Esophagus (tissue), 2 donors: Measurements from ENCODE around the gene MTUS2. TPM values are rescaled to one million over a fixed set of nuclear protein-coding genes. Genes with fewer than 3 reads are reported as not detected.
A peak's percentile ranks its signal among the peaks of the same experiment; 100 is the strongest.

ENCODE experiments used
- H3K27ac ChIP-seq, 2 donors: one replicate each; pipeline ENCODE4 v1.5.1; 2013; ENCODE audit warnings: low read depth in 2 of 2, mild to moderate bottlenecking in 2 of 2, inconsistent platforms in 1 of 2, low read length in 1 of 2, moderate library complexity in 1 of 2
- H3K27me3 ChIP-seq, 2 donors: one replicate each; pipeline ENCODE4 v1.6.1; 2013; ENCODE audit warnings: low read length in 2 of 2, control low read depth in 1 of 2, mild to moderate bottlenecking in 1 of 2; ENCODE audit not compliant: insufficient read depth in 2 of 2, control insufficient read depth in 1 of 2
- H3K36me3 ChIP-seq, 2 donors: one replicate each; pipeline ENCODE4 v1.6.1; 2013; ENCODE audit warnings: low read length in 1 of 2; ENCODE audit not compliant: control insufficient read depth in 2 of 2, insufficient read depth in 2 of 2
- H3K4me1 ChIP-seq, 2 donors: one replicate each; pipeline ENCODE4 v1.6.1; 2013; ENCODE audit warnings: low read length in 1 of 2; ENCODE audit not compliant: control insufficient read depth in 2 of 2, insufficient read depth in 2 of 2
- H3K4me3 ChIP-seq, 2 donors: one replicate each; pipeline ENCODE4 v1.5.1; 2013; ENCODE audit warnings: low read length in 2 of 2, mild to moderate bottlenecking in 2 of 2, low read depth in 1 of 2, moderate library complexity in 1 of 2
- H3K9me3 ChIP-seq, 2 donors: one replicate each; pipeline ENCODE4 v1.6.1; 2013; ENCODE audit warnings: mild to moderate bottlenecking in 2 of 2, low read depth in 1 of 2, low read length in 1 of 2, moderate library complexity in 1 of 2; ENCODE audit not compliant: control insufficient read depth in 2 of 2, insufficient read depth in 1 of 2
- WGBS, 2 donors: extraction: QIAGEN DNeasy Blood & Tissue Kit; methylation state at CpG; one replicate each; pipeline ENCODE4 v1.1.7; 2013; 5-methylcytosine and 5-hydroxymethylcytosine counted together
- polyA plus RNA-seq, 2 donors: library from polyadenylated mRNA; stranded (reverse); fragments of 200-250 nt; gene quantifications; one replicate each; pipeline ENCODE4 v1.2.3, GENCODE V29; 2013
- donor health status: healthy with polysubstance abuse.
- donor health status: Bipolar disorder and iron deficiency.

The MTUS2 gene
- polyA plus RNA-seq, 2 donors, result 0.20 to 0.33 TPM

DNA sequence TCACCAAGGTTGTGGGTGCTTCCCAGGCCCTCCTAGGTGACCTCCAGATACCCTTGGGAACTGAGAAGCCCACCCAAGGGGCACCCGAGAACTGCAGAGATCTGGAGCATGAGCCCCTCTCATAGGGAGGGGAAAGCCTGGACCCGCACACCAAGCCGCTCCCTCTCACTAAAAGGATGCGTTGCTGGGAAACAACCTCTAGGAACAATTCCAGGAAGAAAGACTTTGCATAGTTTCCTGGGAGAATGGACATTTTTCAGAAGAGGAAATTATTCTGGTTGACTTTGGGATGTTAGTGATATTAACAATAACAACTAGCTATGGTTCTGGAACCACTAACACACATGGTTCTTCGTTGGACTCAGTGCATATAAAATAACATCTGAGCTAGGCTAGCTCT lies 710.8 kb downstream of the MTUS2 start:
- Histone ChIP-seq H3K4me1 (peaks cover 0 to 1% of the 10 kb centered on the region in 2 donors), H3K9me3 (no peaks in the 10 kb centered on the region), H3K4me3 (no peak overlapping the region), H3K27me3 (no peaks in the 10 kb centered on the region), H3K36me3 (peaks cover 9 to 34% of the 10 kb centered on the region in 2 donors), H3K27ac (no peak overlapping the region)
- 76 to 78% methylated on average over 5 of the region's 5 CpGs for WGBS, 2 donors

- WGBS, 2 donors, result 56 to 77% methylated on average over 5 of the region's 5 CpGs
- no peaks in the 10 kb centered on the region for H3K9me3 ChIP-seq
- peaks cover 9 to 29% of the 10 kb centered on the region in 2 donors for H3K36me3 ChIP-seq
- H3K27ac ChIP-seq, result no peak overlapping the region
- H3K4me1 ChIP-seq, result peaks cover 0 to 2% of the 10 kb centered on the region in 2 donors
- H3K27me3 ChIP-seq, result no peaks in the 10 kb centered on the region
- H3K4me3 ChIP-seq, result no peak overlapping the region
Observed at GRCh38 chr13:29532116-29532515, 712.0 kb downstream of the MTUS2 start.

DNA sequence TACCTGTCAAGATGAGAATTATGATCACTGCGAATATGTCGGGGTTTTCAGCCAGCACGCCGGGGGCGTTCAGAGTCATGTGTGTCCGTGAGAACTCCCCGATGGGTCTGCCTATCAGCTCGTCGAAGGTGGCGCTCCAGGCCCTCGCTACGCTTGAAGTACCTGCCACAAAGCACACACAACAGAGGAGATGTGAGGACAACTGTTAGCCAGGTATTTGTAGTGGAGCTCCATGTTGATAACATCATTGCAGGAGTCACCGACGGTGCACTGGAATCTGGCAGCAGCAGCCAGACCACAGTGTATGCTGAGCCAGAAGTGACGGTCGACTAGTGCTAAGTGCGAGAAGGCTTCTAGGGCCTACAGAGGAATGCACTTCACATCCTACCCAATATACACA lies 712.7 kb downstream of the MTUS2 start:
- Histone ChIP-seq H3K4me3 (no peak overlapping the region), H3K9me3 (no peaks in the 10 kb centered on the region), H3K27me3 (no peaks in the 10 kb centered on the region), H3K4me1 (peaks cover 0 to 2% of the 10 kb centered on the region in 2 donors), H3K27ac (peak overlapping the region in 1 of 2 donors; percentile 15), H3K36me3 (peaks cover 9 to 24% of the 10 kb centered on the region in 2 donors)
- WGBS, 2 donors, result 56 to 73% methylated on average over 17 of the region's 17 CpGs

GRCh38 chr13:29534083-29534482 lies 713.9 kb downstream of the MTUS2 start:
- Histone ChIP-seq H3K9me3 (no peaks in the 10 kb centered on the region), H3K4me1 (peaks cover 0 to 7% of the 10 kb centered on the region in 2 donors), H3K4me3 (no peak overlapping the region), H3K27me3 (no peaks in the 10 kb centered on the region), H3K27ac (no peak overlapping the region), H3K36me3 (peaks cover 2 to 16% of the 10 kb centered on the region in 2 donors)
- 66 to 77% methylated on average over 4 of the region's 4 CpGs for WGBS, 2 donors

GRCh38 chr13:29535663-29536655 lies 715.8 kb downstream of the MTUS2 start:
- no peaks in the 10 kb centered on the region for H3K9me3 ChIP-seq
- H3K27me3 ChIP-seq, result no peaks in the 10 kb centered on the region
- peaks cover 0 to 9% of the 10 kb centered on the region in 2 donors for H3K4me1 ChIP-seq
- H3K36me3 ChIP-seq, result peaks cover 0 to 12% of the 10 kb centered on the region in 2 donors
- H3K4me3 ChIP-seq, result no peak overlapping the region
- H3K27ac ChIP-seq, result no peak overlapping the region
- 79% methylated on average over 24 of the region's 24 CpGs for WGBS, 2 donors

GRCh38 chr13:29536853-29537252 lies 716.7 kb downstream of the MTUS2 start:
- Histone ChIP-seq H3K9me3 (no peaks in the 10 kb centered on the region), H3K36me3 (peaks cover 0 to 10% of the 10 kb centered on the region in 2 donors), H3K4me3 (no peak overlapping the region), H3K4me1 (peaks cover 0 to 9% of the 10 kb centered on the region in 2 donors), H3K27ac (no peak overlapping the region), H3K27me3 (no peaks in the 10 kb centered on the region)
- whole genome bisulfite sequencing, 2 donors, result 82 to 95% methylated on average over 7 of the region's 7 CpGs

DNA sequence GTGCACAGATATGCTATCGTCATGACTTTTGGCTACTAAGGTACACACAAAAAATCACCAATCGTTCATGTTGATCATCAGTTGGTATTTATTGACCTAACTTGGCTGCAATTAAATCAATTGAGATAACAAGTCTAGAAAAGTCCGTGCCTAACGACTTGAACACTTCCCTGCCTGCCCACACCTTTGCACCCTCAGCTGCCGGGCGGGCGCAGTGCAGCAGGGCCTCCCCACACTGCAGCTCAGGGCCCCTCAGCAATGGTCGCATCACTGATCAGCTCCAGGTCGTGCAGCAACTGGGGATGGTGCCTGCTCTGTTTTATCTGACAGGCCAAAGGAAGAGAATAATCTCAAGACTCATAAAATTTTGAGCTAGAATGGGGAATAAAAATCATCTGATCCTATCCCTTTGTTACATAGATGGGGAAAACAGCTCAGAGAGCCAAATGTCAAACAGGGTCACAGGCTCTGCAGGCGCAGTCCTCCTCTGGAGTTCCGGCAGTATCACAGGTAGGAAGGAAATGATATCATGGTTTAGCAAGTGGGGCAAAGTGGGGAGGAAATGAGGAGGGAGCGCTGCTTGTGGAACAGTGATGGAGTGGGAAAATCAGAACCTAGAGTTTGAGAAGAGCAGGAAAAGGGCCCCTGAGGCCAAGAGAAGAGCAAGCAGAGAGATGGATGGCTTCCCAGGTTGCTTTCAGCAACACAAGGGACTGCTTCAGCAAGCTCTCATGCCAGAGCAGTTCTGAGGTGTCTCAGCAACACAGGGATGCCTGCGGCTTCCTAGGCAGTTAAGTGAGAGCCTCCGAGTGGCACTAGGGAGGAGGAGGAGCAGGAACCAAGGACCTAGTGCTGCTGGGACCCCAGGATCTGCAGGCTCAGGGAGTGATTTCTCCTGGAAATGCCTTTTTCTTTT lies 717.9 kb downstream of the MTUS2 start:
- 60 to 61% methylated on average over 14 of the region's 14 CpGs for WGBS, 2 donors
- H3K27ac ChIP-seq, result peak overlapping the region in 1 of 2 donors; percentile 52

DNA sequence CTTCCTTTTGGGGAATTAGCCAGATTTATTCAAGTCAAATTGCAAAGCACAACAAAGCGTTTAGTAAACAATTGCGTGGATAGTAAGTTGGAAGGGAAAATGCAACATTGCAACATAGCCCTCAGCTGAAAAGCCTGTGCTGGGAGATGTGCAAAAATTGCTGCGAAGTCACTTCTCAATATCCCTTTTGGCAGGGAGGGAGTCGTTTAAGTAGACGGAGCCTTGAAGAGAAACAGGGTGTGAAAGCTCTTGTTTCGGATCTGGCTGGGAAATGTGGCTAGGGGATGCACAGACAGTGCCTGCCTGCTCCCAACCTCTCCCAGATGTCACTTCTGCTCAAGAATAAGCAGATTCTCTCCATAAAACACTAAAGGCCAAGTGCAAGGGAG lies 718.5 kb downstream of the MTUS2 start:
- no peak overlapping the region for H3K4me3 ChIP-seq
- peaks cover 0 to 12% of the 10 kb centered on the region in 2 donors for H3K4me1 ChIP-seq
- no peaks in the 10 kb centered on the region for H3K9me3 ChIP-seq
- 43 to 68% methylated on average over 6 of the region's 6 CpGs for WGBS, 2 donors
- H3K27ac ChIP-seq, result peak overlapping the region in 1 of 2 donors; percentile 52
- H3K27me3 ChIP-seq, result no peaks in the 10 kb centered on the region
- peaks cover 0 to 10% of the 10 kb centered on the region in 2 donors for H3K36me3 ChIP-seq

More for the DNA sequence above, 717.9 kb downstream of the MTUS2 start:
- H3K27me3 ChIP-seq, result no peaks in the 10 kb centered on the region
- no peak overlapping the region for H3K4me3 ChIP-seq
- peaks cover 0 to 9% of the 10 kb centered on the region in 2 donors for H3K4me1 ChIP-seq
- peaks cover 0 to 10% of the 10 kb centered on the region in 2 donors for H3K36me3 ChIP-seq
- no peaks in the 10 kb centered on the region for H3K9me3 ChIP-seq

GRCh38 chr13:29539856-29540255 lies 719.7 kb downstream of the MTUS2 start:
- Histone ChIP-seq H3K9me3 (no peaks in the 10 kb centered on the region), H3K27ac (peak overlapping the region in 1 of 2 donors; percentile 7), H3K36me3 (peaks cover 0 to 7% of the 10 kb centered on the region in 2 donors), H3K27me3 (no peaks in the 10 kb centered on the region), H3K4me3 (no peak overlapping the region), H3K4me1 (peaks cover 2 to 16% of the 10 kb centered on the region in 2 donors)
- 53 to 67% methylated on average over 2 of the region's 2 CpGs for WGBS, 2 donors
